SK-N-SH (cell line): ENCODE data around the gene MVP.
"Not testable (repeated sequence)": the region's sequence is repeated elsewhere in the genome, so short reads cannot be mapped to it uniquely, and the experiment has no call there.

ENCODE experiments used
- CTCF ChIP-seq: fragments of 200-600 bp; sonication (generic); IDR thresholded peaks from 2 replicates; pipeline ENCODE4 v1.6.1; 2017; ENCODE audit warnings: antibody characterized with exemption, mild to moderate bottlenecking, moderate library complexity
- EP300 ChIP-seq, 2 experiments: IDR thresholded peaks; 2 replicates each; pipeline versions ENCODE4 v1.4.0 to v1.6.1; 2012; ENCODE audit warnings: borderline replicate concordance in 1 of 2, low read depth in 1 of 2, low read length in 1 of 2
- EZH2phosphoT487 ChIP-seq: fragments of 200-600 bp; sonication (generic); IDR thresholded peaks from 2 replicates; pipeline ENCODE4 v1.6.1; 2017; ENCODE audit warnings: low read depth, mixed run types, mild to moderate bottlenecking, antibody characterized with exemption, moderate library complexity, borderline replicate concordance
- FOXM1 ChIP-seq: IDR thresholded peaks from 2 replicates; pipeline ENCODE4 v1.4.0; 2012; ENCODE audit warnings: low read depth, mild to moderate bottlenecking
- GABPA ChIP-seq: IDR thresholded peaks from 2 replicates; pipeline ENCODE4 v1.4.0; 2012; ENCODE audit warnings: low read depth, mild to moderate bottlenecking
- JUND ChIP-seq: IDR thresholded peaks from 2 replicates; pipeline ENCODE4 v1.4.0; 2012
- SIN3A ChIP-seq: IDR thresholded peaks from 2 replicates; pipeline ENCODE4 v1.6.1; 2012; ENCODE audit warnings: low read depth, mild to moderate bottlenecking, low read length, moderate library complexity, borderline replicate concordance
- SMC3 ChIP-seq: IDR thresholded peaks from 2 replicates; pipeline ENCODE4 v1.6.1; 2012; ENCODE audit warnings: low read depth, low read length, improper control_type of control experiment
- TF ChIP-seq, protein P1 (sequence below): IDR thresholded peaks from 2 replicates; pipeline ENCODE4 v1.4.0; 2012; ENCODE audit warnings: low read depth, borderline replicate concordance

DNA sequence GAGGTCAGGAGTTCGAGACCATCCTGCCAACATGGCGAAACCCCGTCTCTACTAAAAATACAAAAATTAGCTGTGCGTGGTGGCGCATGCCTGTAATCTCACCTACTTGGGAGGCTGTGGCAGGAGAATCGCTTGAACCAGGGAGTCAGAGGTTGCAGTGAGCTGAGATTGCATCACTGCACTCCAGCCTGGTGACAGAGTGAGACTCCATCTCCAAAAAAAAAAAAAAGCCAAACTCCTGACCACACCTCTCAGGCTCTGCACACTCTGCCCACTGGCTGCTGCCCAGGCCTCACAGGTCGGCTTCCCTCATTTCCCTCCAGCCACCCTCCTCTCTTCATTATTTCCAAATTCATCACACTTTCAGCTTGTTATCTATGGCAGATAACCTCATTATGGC, 47.9 kb upstream of the MVP start:
- not testable (repeated sequence) for TF ChIP-seq CTCF; JUND; SIN3A; FOXM1; GABPA; SMC3; EP300 (IDR thresholded peaks at IDR 0.05; ENCODE audit: borderline replicate concordance in 1 of 2, low read depth in 1 of 2, low read length in 1 of 2); EZH2phosphoT487
- TF ChIP-seq, protein P1, sequence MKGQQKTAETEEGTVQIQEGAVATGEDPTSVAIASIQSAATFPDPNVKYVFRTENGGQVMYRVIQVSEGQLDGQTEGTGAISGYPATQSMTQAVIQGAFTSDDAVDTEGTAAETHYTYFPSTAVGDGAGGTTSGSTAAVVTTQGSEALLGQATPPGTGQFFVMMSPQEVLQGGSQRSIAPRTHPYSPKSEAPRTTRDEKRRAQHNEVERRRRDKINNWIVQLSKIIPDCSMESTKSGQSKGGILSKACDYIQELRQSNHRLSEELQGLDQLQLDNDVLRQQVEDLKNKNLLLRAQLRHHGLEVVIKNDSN, result not testable (repeated sequence)
